H9 (cell line): ENCODE measurements around the gene AKT3. TPM values are rescaled to one million over a fixed set of nuclear protein-coding genes. Genes with fewer than 3 reads are reported as not detected.

Experiments
- DNase-seq: peaks from one replicate; pipeline ENCODE4 v3.0.0-alpha.2; 2017
- H2AFZ ChIP-seq: one replicate; pipeline ENCODE4 v1.6.1; 2013; ENCODE audit warnings: mild to moderate bottlenecking, low read length, control low read depth, moderate library complexity
- H2AK5ac ChIP-seq: 2 replicates; pipeline ENCODE4 v1.6.1; 2013; ENCODE audit warnings: low read length, control low read depth, mixed read lengths; ENCODE audit not compliant: insufficient read length
- H2BK120ac ChIP-seq: one replicate; pipeline ENCODE4 v1.6.1; 2013; ENCODE audit warnings: low read depth, mild to moderate bottlenecking, low read length, control low read depth, inconsistent platforms; ENCODE audit not compliant: poor library complexity, severe bottlenecking
- H2BK12ac ChIP-seq: 2 replicates; pipeline ENCODE4 v1.6.1; 2013; ENCODE audit warnings: low read length, control low read depth, mixed read lengths, low read depth; ENCODE audit not compliant: insufficient read length
- H2BK15ac ChIP-seq: 2 replicates; pipeline ENCODE4 v1.6.1; 2013; ENCODE audit warnings: low read depth, low read length, control low read depth
- H2BK20ac ChIP-seq: one replicate; pipeline ENCODE4 v1.6.1; 2013; ENCODE audit warnings: low read depth, mild to moderate bottlenecking, low read length, control low read depth, inconsistent platforms; ENCODE audit not compliant: poor library complexity, severe bottlenecking
- H2BK5ac ChIP-seq: 2 replicates; pipeline ENCODE4 v1.6.1; 2013; ENCODE audit warnings: low read length, control low read depth, mixed read lengths; ENCODE audit not compliant: insufficient read length
- H3K14ac ChIP-seq: 2 replicates; pipeline ENCODE4 v1.6.1; 2013; ENCODE audit warnings: low read length, control low read depth; ENCODE audit not compliant: insufficient read depth
- H3K18ac ChIP-seq: 2 replicates; pipeline ENCODE4 v1.6.1; 2013; ENCODE audit warnings: low read depth, mild to moderate bottlenecking, mixed read lengths, low read length, control low read depth; ENCODE audit not compliant: insufficient read length
- H3K23ac ChIP-seq: 2 replicates; pipeline ENCODE4 v1.6.1; 2013; ENCODE audit warnings: low read length, control low read depth, mixed read lengths, low read depth; ENCODE audit not compliant: insufficient read length
- H3K23me2 ChIP-seq: 2 replicates; pipeline ENCODE4 v1.6.1; 2013; ENCODE audit warnings: low read depth, mild to moderate bottlenecking, mixed read lengths, low read length, control low read depth; ENCODE audit not compliant: insufficient read length, poor library complexity, severe bottlenecking
- H3K27ac ChIP-seq: 2 replicates; pipeline ENCODE4 v1.5.1; 2013; ENCODE audit warnings: low read length, control low read depth, mixed read lengths, low read depth; ENCODE audit not compliant: insufficient read length
- H3K27me3 ChIP-seq: 2 replicates; pipeline ENCODE4 v1.6.1; 2013; ENCODE audit warnings: low read length, control low read depth, inconsistent platforms; ENCODE audit not compliant: insufficient read depth
- H3K4ac ChIP-seq: 2 replicates; pipeline ENCODE4 v1.6.1; 2013; ENCODE audit warnings: low read depth, mild to moderate bottlenecking, control low read depth, inconsistent platforms, low read length, moderate library complexity
- H3K4me1 ChIP-seq: 2 replicates; pipeline ENCODE4 v1.6.1; 2013; ENCODE audit warnings: low read length, control low read depth, inconsistent platforms; ENCODE audit not compliant: insufficient read depth
- H3K4me2 ChIP-seq: 2 replicates; pipeline ENCODE4 v1.6.1; 2013; ENCODE audit warnings: low read length, control low read depth, mixed read lengths; ENCODE audit not compliant: insufficient read length, insufficient read depth
- H3K56ac ChIP-seq: 2 replicates; pipeline ENCODE4 v1.6.1; 2013; ENCODE audit warnings: low read depth, mild to moderate bottlenecking, mixed read lengths, low read length, control low read depth; ENCODE audit not compliant: insufficient read length
- H3K79me1 ChIP-seq: 2 replicates; pipeline ENCODE4 v1.6.1; 2013; ENCODE audit warnings: low read depth, mild to moderate bottlenecking, moderate library complexity, low read length, control low read depth, inconsistent platforms; ENCODE audit not compliant: insufficient read depth, poor library complexity, severe bottlenecking
- H3K79me2 ChIP-seq: 2 replicates; pipeline ENCODE4 v1.6.1; 2013; ENCODE audit warnings: low read length, control low read depth, inconsistent platforms; ENCODE audit not compliant: insufficient read depth
- H3K9ac ChIP-seq: 2 replicates; pipeline ENCODE4 v1.6.1; 2013; ENCODE audit warnings: low read length, control low read depth, mixed read lengths; ENCODE audit not compliant: insufficient read length; ENCODE audit errors: extremely low read depth
- H3K9me3 ChIP-seq: one replicate; pipeline ENCODE4 v1.6.1; 2013; ENCODE audit warnings: low read depth, low read length, inconsistent platforms; ENCODE audit not compliant: control insufficient read depth
- H3T11ph ChIP-seq: one replicate; pipeline ENCODE4 v1.6.1; 2013; ENCODE audit warnings: mild to moderate bottlenecking, low read length, control low read depth, inconsistent platforms
- H4K20me1 ChIP-seq: one replicate; pipeline ENCODE4 v1.6.1; 2013; ENCODE audit not compliant: control insufficient read depth, insufficient read length, insufficient read depth
- H4K5ac ChIP-seq: 2 replicates; pipeline ENCODE4 v1.6.1; 2013; ENCODE audit warnings: low read depth, mild to moderate bottlenecking, mixed read lengths, low read length, control low read depth; ENCODE audit not compliant: insufficient read length
- H4K8ac ChIP-seq: replicated peaks from 2 replicates; pipeline ENCODE4 v1.6.1; 2013; ENCODE audit warnings: low read length, control low read depth, mixed read lengths, low read depth; ENCODE audit not compliant: insufficient read length
- H4K91ac ChIP-seq: 2 replicates; pipeline ENCODE4 v1.6.1; 2013; ENCODE audit warnings: low read depth, mild to moderate bottlenecking, moderate library complexity, mixed read lengths, low read length, control low read depth; ENCODE audit not compliant: insufficient read length
- H3K27ac Mint-ChIP-seq, 3 experiments: 2 replicates in 2 of 3; 3 replicates in 1 of 3; pipeline ENCODE4 v1.8.0; 2020 to 2021; ENCODE audit warnings: mixed read lengths in 3 of 3, mild to moderate bottlenecking in 1 of 3, moderate library complexity in 1 of 3
- H3K27me3 Mint-ChIP-seq: 2 replicates; pipeline ENCODE4 v1.8.0; 2021; ENCODE audit warnings: low read depth, mild to moderate bottlenecking, moderate library complexity, mixed read lengths
- H3K36me3 Mint-ChIP-seq, 3 experiments: 2 replicates in 2 of 3; 3 replicates in 1 of 3; pipeline ENCODE4 v1.8.0; 2020 to 2021; ENCODE audit warnings: low read depth in 3 of 3, mixed read lengths in 3 of 3; ENCODE audit not compliant: insufficient read depth in 1 of 3
- H3K4me1 Mint-ChIP-seq, 2 experiments: 2 replicates each; pipeline ENCODE4 v1.8.0; 2020; ENCODE audit warnings: mixed read lengths in 2 of 2
- H3K4me3 Mint-ChIP-seq, 2 experiments: 2 replicates in 1 of 2; 3 replicates in 1 of 2; pipeline ENCODE4 v1.8.0; 2020 to 2021; ENCODE audit warnings: mild to moderate bottlenecking in 2 of 2, mixed read lengths in 2 of 2, moderate library complexity in 1 of 2
- H3K9me3 Mint-ChIP-seq, 2 experiments: 2 replicates in 1 of 2; 3 replicates in 1 of 2; pipeline ENCODE4 v1.8.0; 2020; ENCODE audit warnings: mild to moderate bottlenecking in 2 of 2, mixed read lengths in 2 of 2, moderate library complexity in 1 of 2
- WGBS: extraction: QIAGEN DNeasy Blood & Tissue Kit; methylation state at CpG from one replicate; pipeline ENCODE4 v1.1.7; 2013; ENCODE audit warnings: missing lambda C conversion rate, low lambda C conversion rate, mixed read lengths; ENCODE audit not compliant: insufficient read length; ENCODE audit errors: extremely low coverage; 5-methylcytosine and 5-hydroxymethylcytosine counted together
- total RNA-seq: library from RNA; stranded (reverse); gene quantifications from 2 replicates; pipeline ENCODE4 v1.2.1, GENCODE V29; 2021
- TF ChIP-seq, protein P1 (sequence below): fragments of 200-600 bp; sonication (generic); conservative IDR thresholded peaks from 3 replicates; pipeline ENCODE4 v1.8.0; 2021; ENCODE audit warnings: antibody characterized with exemption, mild to moderate bottlenecking

The AKT3 gene
- total RNA-seq, 1 experiment from 2014 or later: 27.8 TPM

DNA sequence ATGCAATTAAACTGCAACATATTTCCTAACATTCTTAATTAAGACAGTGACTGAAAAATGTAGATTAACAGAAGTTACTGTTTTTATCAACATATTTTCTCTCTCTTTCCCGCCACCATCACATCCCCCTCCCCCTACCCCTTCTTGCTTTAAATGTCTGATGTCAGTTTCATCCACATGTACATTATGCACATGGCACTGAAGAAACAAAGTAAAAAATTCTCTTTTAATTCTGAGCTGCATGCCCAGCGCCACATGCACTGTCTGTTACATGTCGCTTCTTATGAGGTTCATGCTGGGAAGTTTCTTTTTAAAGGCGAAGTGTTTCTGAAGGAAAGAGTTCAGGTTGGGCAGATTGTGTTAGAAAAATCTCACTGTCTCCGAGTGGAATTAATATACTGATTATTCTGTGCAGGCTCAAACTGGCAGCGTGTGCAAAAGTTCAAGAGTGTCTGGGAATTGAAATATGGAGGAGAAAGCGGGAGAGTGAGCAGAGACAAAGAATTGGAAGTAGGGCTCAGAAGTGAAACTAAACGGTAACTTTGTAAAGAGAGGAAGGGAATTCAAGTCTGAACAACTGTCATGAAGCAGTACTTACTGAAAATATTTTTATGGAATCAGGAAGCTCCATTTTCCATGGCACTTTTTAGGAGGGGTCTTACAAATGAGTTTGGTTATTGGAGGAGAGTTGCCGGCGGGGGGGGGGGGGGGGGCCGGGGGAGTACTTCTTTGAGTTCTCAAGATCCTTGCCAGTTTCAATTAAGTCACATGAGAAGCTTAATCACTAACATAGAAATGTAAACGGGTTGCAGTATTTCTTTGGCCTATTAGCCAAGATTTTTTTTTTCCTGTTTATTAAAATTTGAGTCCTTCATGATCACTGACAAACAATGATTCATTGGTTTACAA lies 376.6 kb downstream of the AKT3 start:
- H3K4me3 Mint-ChIP-seq: no peak overlapping the region; a peak in 1 of 5 replicates
- H3K4me1 ChIP-seq: peaks cover 5% of the 10 kb centered on the region; the same call in 1 of the 2 replicates
- no peak overlapping the region for H3K4me2 ChIP-seq
- no peaks in the 10 kb centered on the region for H3K9me3 ChIP-seq
- H3K79me2 ChIP-seq: no peaks in the 10 kb centered on the region
- no peak overlapping the region for H3K14ac ChIP-seq
- no peak overlapping the region for H4K8ac ChIP-seq
- no peak overlapping the region for H3K18ac ChIP-seq
- no peak overlapping the region for H3K4ac ChIP-seq
- no peaks in the 10 kb centered on the region for H3K27me3 ChIP-seq
- peaks cover 53 to 61% of the 10 kb centered on the region in 2 experiments for H3K4me1 Mint-ChIP-seq
- H3K36me3 Mint-ChIP-seq: no peaks in the 10 kb centered on the region
- no peak overlapping the region for H4K91ac ChIP-seq
- H3K79me1 ChIP-seq: no peaks in the 10 kb centered on the region
- no CpG with 5 or more reads among the region's 12 CpGs for WGBS
- DNase-seq: peak; percentile 10
- no peak overlapping the region for H2BK120ac ChIP-seq
- H4K20me1 ChIP-seq: no peaks in the 10 kb centered on the region
- no peak overlapping the region for H3K23ac ChIP-seq
- H2BK20ac ChIP-seq: no peak overlapping the region
- no peak overlapping the region for H3K9ac ChIP-seq
- H3K23me2 ChIP-seq: no peaks in the 10 kb centered on the region
- H2AFZ ChIP-seq: no peak overlapping the region
- TF ChIP-seq, protein P1, sequence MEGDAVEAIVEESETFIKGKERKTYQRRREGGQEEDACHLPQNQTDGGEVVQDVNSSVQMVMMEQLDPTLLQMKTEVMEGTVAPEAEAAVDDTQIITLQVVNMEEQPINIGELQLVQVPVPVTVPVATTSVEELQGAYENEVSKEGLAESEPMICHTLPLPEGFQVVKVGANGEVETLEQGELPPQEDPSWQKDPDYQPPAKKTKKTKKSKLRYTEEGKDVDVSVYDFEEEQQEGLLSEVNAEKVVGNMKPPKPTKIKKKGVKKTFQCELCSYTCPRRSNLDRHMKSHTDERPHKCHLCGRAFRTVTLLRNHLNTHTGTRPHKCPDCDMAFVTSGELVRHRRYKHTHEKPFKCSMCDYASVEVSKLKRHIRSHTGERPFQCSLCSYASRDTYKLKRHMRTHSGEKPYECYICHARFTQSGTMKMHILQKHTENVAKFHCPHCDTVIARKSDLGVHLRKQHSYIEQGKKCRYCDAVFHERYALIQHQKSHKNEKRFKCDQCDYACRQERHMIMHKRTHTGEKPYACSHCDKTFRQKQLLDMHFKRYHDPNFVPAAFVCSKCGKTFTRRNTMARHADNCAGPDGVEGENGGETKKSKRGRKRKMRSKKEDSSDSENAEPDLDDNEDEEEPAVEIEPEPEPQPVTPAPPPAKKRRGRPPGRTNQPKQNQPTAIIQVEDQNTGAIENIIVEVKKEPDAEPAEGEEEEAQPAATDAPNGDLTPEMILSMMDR: no peak
- H2AK5ac ChIP-seq: no peak overlapping the region
- no peak overlapping the region for H2BK5ac ChIP-seq
- no peaks in the 10 kb centered on the region; a peak in 1 of 5 replicates for H3K9me3 Mint-ChIP-seq
- no peak overlapping the region for H2BK15ac ChIP-seq
- H3K27ac Mint-ChIP-seq: peak overlapping the region in 1 of 3 experiments; percentile 62; a peak in 3 of 7 replicates
- H3K27me3 Mint-ChIP-seq: no peaks in the 10 kb centered on the region; the same call in 1 of the 2 replicates
- H3T11ph ChIP-seq: no peak overlapping the region
- no peak overlapping the region for H4K5ac ChIP-seq
- H3K27ac ChIP-seq: no peak overlapping the region
- no peak overlapping the region for H2BK12ac ChIP-seq
- no peak overlapping the region for H3K56ac ChIP-seq
